ENCODE data around the gene SLIRP.

Gene SLIRP

DNA sequence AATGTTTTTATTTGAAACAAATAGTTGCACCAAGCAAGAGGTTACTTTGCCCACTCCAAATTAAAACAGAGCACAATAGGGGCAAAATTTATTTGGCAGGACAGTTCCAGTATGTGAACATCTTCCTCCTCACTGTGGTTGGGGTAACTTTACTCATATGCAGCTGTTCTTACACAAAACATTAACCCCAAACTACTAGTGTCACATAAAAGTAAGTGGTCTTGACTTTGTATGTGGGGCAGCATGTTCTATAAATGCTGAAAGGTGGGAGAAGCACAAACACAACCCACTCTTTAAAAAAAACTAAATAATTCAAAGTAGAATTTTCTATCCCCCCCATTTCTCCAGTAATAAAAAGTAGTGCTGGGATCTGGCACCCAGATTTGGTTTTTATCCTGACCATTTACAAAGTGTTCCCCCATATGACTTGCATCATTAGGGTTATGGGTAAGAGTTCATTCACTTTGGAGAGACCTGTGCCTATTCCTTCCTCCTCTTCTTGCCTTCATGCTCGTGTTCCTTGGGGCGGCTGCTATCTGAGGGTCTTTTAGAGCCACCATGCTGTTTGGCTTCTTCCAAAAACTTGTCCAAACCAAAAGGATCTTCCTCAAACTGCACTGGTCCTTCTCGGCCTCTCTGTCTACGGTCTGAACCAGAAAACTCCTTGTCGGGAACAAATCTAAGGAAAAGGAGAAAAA is 9.9 kb downstream of the SLIRP start:
- Histone ChIP-seq H3K9ac (ENCODE audit: low read depth, low read length, poor library complexity, severe bottlenecking) (no peak overlapping the region), H3K79me2 (ENCODE audit: insufficient read depth, low read length) (peaks cover 23% of the 10 kb centered on the region; the same call in 1 of the 2 replicates), H3K4me2 (ENCODE audit: low read depth, low read length, poor library complexity, severe bottlenecking) (no peak overlapping the region), H2AFZ (ENCODE audit: low read length) (no peak overlapping the region), H3F3A (ENCODE audit: low read depth) (no peaks in the 10 kb centered on the region; the same call in 1 of the 2 replicates), H3K27me3 (ENCODE audit: insufficient read depth, low read length, poor library complexity, severe bottlenecking) (no peaks in the 10 kb centered on the region), H3K4me1 (ENCODE audit: insufficient read depth, low read length, poor library complexity, severe bottlenecking) (peaks cover 1% of the 10 kb centered on the region), H3K9me2 (replicated peaks; ENCODE audit: low read depth, low read length) (no peaks in the 10 kb centered on the region), H3K36me3 (ENCODE audit: insufficient read depth, low read length) (peaks cover 90% of the 10 kb centered on the region), H3K4me3 (ENCODE audit: low read length, poor library complexity, severe bottlenecking) (no peak overlapping the region), H4K20me1 (ENCODE audit: insufficient read depth, low read length, poor library complexity, severe bottlenecking) (peaks cover 15% of the 10 kb centered on the region), H3K9me3 (ENCODE audit: insufficient read depth, low read depth, low read length) (no peaks in the 10 kb centered on the region)
- no peak for TF ChIP-seq EZH2phosphoT487 (IDR thresholded peaks at IDR 0.05; ENCODE audit: borderline replicate concordance)
- TF ChIP-seq, protein P1, sequence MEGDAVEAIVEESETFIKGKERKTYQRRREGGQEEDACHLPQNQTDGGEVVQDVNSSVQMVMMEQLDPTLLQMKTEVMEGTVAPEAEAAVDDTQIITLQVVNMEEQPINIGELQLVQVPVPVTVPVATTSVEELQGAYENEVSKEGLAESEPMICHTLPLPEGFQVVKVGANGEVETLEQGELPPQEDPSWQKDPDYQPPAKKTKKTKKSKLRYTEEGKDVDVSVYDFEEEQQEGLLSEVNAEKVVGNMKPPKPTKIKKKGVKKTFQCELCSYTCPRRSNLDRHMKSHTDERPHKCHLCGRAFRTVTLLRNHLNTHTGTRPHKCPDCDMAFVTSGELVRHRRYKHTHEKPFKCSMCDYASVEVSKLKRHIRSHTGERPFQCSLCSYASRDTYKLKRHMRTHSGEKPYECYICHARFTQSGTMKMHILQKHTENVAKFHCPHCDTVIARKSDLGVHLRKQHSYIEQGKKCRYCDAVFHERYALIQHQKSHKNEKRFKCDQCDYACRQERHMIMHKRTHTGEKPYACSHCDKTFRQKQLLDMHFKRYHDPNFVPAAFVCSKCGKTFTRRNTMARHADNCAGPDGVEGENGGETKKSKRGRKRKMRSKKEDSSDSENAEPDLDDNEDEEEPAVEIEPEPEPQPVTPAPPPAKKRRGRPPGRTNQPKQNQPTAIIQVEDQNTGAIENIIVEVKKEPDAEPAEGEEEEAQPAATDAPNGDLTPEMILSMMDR (conservative IDR thresholded peaks at IDR 0.05; ENCODE audit: low read length) = no peak

DNA sequence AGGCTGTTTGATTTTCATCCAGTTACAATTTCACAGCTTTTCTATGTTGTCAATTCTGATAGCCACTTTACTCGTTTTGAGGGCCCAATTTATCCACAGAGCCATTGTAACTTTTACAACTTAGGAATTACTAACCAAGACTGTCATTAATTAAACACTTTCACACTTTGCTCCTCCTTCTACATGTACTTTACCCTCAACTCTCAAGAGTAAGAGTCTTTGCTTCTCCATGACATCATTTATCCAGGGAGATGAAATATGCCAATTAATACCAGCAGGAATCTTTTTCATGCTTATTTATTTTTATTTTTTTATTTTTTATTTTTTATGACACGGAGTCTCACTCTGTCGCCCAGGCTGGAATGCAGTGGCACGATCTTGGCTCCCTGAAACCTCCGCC is 13.5 kb downstream of the SLIRP start:
- no peak for TF ChIP-seq EZH2phosphoT487 (IDR thresholded peaks at IDR 0.05; ENCODE audit: borderline replicate concordance)
- TF ChIP-seq, protein P1 (conservative IDR thresholded peaks at IDR 0.05; ENCODE audit: low read length) = no peak
- H3F3A ChIP-seq (ENCODE audit: low read depth) = no peaks in the 10 kb centered on the region; the same call in 1 of the 2 replicates
- 0 out of 2 replicates have a peak, but pooled peaks cover 7% of the 10 kb centered on the region for H3K79me2 ChIP-seq (ENCODE audit: insufficient read depth, low read length)
- H3K4me2 ChIP-seq (ENCODE audit: low read depth, low read length, poor library complexity, severe bottlenecking) = no peak overlapping the region
- H3K36me3 ChIP-seq (ENCODE audit: insufficient read depth, low read length) = peaks cover 97% of the 10 kb centered on the region
- no peaks in the 10 kb centered on the region for H3K27me3 ChIP-seq (ENCODE audit: insufficient read depth, low read length, poor library complexity, severe bottlenecking)
- no peaks in the 10 kb centered on the region for H4K20me1 ChIP-seq (ENCODE audit: insufficient read depth, low read length, poor library complexity, severe bottlenecking)
- no peak overlapping the region for H3K4me3 ChIP-seq (ENCODE audit: low read length, poor library complexity, severe bottlenecking)
- H3K4me1 ChIP-seq (ENCODE audit: insufficient read depth, low read length, poor library complexity, severe bottlenecking) = no peaks in the 10 kb centered on the region
- H3K9ac ChIP-seq (ENCODE audit: low read depth, low read length, poor library complexity, severe bottlenecking) = no peak overlapping the region
- H2AFZ ChIP-seq (ENCODE audit: low read length) = no peak overlapping the region
- no peaks in the 10 kb centered on the region for H3K9me3 ChIP-seq (ENCODE audit: insufficient read depth, low read depth, low read length)
- H3K9me2 ChIP-seq (replicated peaks; ENCODE audit: low read depth, low read length) = no peaks in the 10 kb centered on the region

DNA sequence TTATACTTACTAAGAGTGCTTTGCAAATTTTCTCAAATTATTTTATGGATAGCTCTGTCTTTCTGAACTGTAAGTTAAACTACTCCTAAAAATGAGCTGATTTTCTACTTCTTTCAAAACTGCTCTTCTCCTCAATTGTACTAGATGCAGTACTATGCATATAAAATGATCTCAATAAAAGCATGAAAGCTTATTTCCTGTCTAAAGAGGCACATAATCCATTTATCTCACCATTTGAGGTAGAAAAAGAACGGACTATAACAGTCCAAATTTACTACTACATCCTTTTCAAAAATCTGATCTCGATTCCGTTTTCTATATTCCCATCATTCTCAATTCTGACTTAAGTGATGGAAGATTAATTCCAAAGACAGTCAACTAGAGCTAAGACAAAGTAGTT is 14.4 kb downstream of the SLIRP start:
- no peaks in the 10 kb centered on the region for H4K20me1 ChIP-seq (ENCODE audit: insufficient read depth, low read length, poor library complexity, severe bottlenecking)
- no peaks in the 10 kb centered on the region; the same call in 1 of the 2 replicates for H3F3A ChIP-seq (ENCODE audit: low read depth)
- H3K36me3 ChIP-seq (ENCODE audit: insufficient read depth, low read length) = peaks cover 97% of the 10 kb centered on the region
- H3K79me2 ChIP-seq (ENCODE audit: insufficient read depth, low read length) = 0 out of 2 replicates have a peak, but pooled peaks cover 7% of the 10 kb centered on the region
- no peaks in the 10 kb centered on the region for H3K9me3 ChIP-seq (ENCODE audit: insufficient read depth, low read depth, low read length)
- no peak overlapping the region for H3K9ac ChIP-seq (ENCODE audit: low read depth, low read length, poor library complexity, severe bottlenecking)
- no peaks in the 10 kb centered on the region for H3K4me1 ChIP-seq (ENCODE audit: insufficient read depth, low read length, poor library complexity, severe bottlenecking)
- TF ChIP-seq, protein P1 (conservative IDR thresholded peaks at IDR 0.05; ENCODE audit: low read length) = no peak
- TF ChIP-seq EZH2phosphoT487 (IDR thresholded peaks at IDR 0.05; ENCODE audit: borderline replicate concordance) = no peak
- H3K4me2 ChIP-seq (ENCODE audit: low read depth, low read length, poor library complexity, severe bottlenecking) = no peak overlapping the region
- H3K27me3 ChIP-seq (ENCODE audit: insufficient read depth, low read length, poor library complexity, severe bottlenecking) = no peaks in the 10 kb centered on the region
- no peak overlapping the region for H2AFZ ChIP-seq (ENCODE audit: low read length)
- no peaks in the 10 kb centered on the region for H3K9me2 ChIP-seq (replicated peaks; ENCODE audit: low read depth, low read length)
- no peak overlapping the region for H3K4me3 ChIP-seq (ENCODE audit: low read length, poor library complexity, severe bottlenecking)
